K562 treated with DMSO at 1 percent for 24 hours (cell line): ENCODE data around the gene BAG2. TPM values are rescaled to one million over a fixed set of nuclear protein-coding genes. Genes with fewer than 3 reads are reported as not detected.

Experiments used
- total RNA-seq: library from RNA; unstranded; fragments of 300-600 nt; gene quantifications from 2 replicates; pipeline ENCODE4 v1.2.3, GENCODE V29; 2022; ENCODE audit warnings: low read depth; ENCODE audit not compliant: insufficient read depth

Gene BAG2
- 5.8 and 6.6 TPM in 2 replicates for total RNA-seq

DNA sequence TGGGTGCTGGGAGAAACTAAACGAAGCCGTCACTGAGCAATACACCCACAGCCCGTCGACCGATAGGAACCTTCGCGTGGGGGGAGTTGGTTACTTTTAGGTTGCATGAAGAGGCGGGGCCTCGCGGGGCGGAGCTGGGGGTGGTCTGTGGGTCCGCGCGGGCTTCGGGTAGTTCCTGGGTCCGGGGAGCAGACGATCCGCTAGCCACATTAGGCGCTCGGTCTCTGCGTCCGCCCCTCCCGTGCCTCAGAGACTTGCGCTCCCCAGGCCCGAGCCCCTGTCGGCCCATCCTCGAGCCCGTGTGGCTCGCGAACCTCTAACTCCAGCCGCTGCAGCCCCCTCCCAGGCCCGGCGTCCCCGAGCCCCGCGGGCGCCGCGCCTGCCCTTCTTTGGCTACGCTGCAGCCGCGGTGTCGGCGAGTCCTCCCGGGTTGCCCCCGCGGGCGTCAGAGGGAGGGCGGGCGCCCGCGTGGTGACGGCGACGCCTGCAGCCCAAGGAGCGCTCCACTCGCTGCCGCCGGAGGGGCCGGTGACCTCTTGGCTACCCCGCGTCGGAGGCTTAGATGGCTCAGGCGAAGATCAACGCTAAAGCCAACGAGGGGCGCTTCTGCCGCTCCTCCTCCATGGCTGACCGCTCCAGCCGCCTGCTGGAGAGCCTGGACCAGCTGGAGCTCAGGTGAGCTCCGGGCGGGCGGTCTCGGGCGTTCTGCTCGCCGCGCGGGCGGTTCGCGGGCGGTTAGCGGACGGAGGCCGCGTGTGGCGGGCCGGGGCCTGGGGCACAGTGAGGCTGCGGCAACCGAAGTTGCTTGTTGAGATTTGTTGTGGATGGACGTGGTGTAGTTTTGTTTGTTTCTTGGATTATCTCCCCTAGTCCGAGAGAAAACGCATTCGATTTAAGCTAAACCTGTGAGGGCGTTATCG, at the start of gene BAG2:
Gene BAG2, plus strand, starts transcription at position 191 of the 920 bp plus-strand sequence. Its CDS starts 372 bp downstream, at position 563.

GRCh38 chr6:57221936-57222742, 50.0 kb downstream of the BAG2 start, which contains the start of gene RAB23:
TSS of gene RAB23 (minus strand) at chr6:57222307. CDS start at chr6:57210380, 11,927 bp downstream.

Other genes with a start within 250 kb of the BAG2 start
- 1.1 and 2.7 TPM in 2 replicates for gene BEND6, start 217.2 kb upstream of the BAG2 start, total RNA-seq
- 4.5 and 8.2 TPM in 2 replicates for gene KIAA1586, start 125.6 kb upstream of the BAG2 start, total RNA-seq
- 16.0 and 17.7 TPM in 2 replicates for gene ZNF451, start 82.1 kb upstream of the BAG2 start, total RNA-seq
- 6.1 and 8.3 TPM in 2 replicates for gene RAB23, start 50.0 kb downstream of the BAG2 start, total RNA-seq
- gene PRIM2, start 145.3 kb downstream of the BAG2 start, total RNA-seq, result 17.5 and 20.2 TPM in 2 replicates